GM12878 (cell line): Measurements from ENCODE around the gene ATP7B. TPM values are rescaled to one million over a fixed set of nuclear protein-coding genes. Genes with fewer than 3 reads are reported as not detected.

Source experiments
- ATAC-seq: fragments of 200-7000 bp; cut with Tn5 transposase; 3 replicates; pipeline ENCODE4 v1.9.1; 2020; ENCODE audit warnings: mild to moderate bottlenecking, moderate library complexity
- BruUV-seq: library from RNA; stranded (reverse); fragments of 400-500 nt; replicated peaks from 2 replicates; lab custom pipeline; 2021; lab: Mats Ljungman, UMichigan
- CTCF ChIA-PET: fragments of 300-600 bp; sonication (Branson Sonifier 250); formaldehyde crosslinking; extraction: SDS; loops from one replicate; lab custom pipeline; 2021; ENCODE audit warnings: inconsistent platforms; lab: Yijun Ruan, JAX
- POLR2A ChIA-PET: fragments of 350-600 bp; formaldehyde crosslinking; extraction: SDS; loops from one replicate; lab custom pipeline; 2021; ENCODE audit warnings: inconsistent platforms; lab: Charles Lee
- RAD21 ChIA-PET: fragments of 300-600 bp; sonication (Branson Sonifier 250); formaldehyde crosslinking; loops from one replicate; lab custom pipeline; 2023; ENCODE audit warnings: antibody characterized with exemption; ENCODE audit not compliant: unreplicated experiment; lab: Charles Lee
- SMC1A ChIA-PET: fragments of 300-600 bp; sonication (Branson Sonifier 250); formaldehyde crosslinking; loops from one replicate; lab custom pipeline; 2023; ENCODE audit not compliant: unreplicated experiment, uncharacterized antibody; lab: Charles Lee
- DNase-seq: peaks from one replicate; pipeline ENCODE4 v3.0.0-alpha.2; 2011; ENCODE audit warnings: low read depth, low spot score
- FAIRE-seq: peaks from 3 replicates; lab custom pipeline; 2011; peaks lifted over from hg19 to GRCh38; lab: Jason Lieb, UNC
- H2AFZ ChIP-seq: 2 replicates; pipeline ENCODE4 v1.6.0; 2011; ENCODE audit warnings: low read depth, low read length, control low read depth; ENCODE audit not compliant: control insufficient read depth
- H3K27ac ChIP-seq: 2 replicates; pipeline ENCODE4 v1.5.1; 2011; ENCODE audit warnings: control low read depth; ENCODE audit not compliant: control insufficient read depth, insufficient read depth
- H3K27me3 ChIP-seq, 2 experiments: replicated peaks in 1 of 2; 2 replicates each; pipeline versions ENCODE4 v1.6.0 to v1.6.1; 2011; ENCODE audit warnings: low read length in 1 of 2; ENCODE audit not compliant: control insufficient read depth in 2 of 2, insufficient read depth in 2 of 2
- H3K36me3 ChIP-seq, 2 experiments: 2 replicates each; pipeline ENCODE4 v1.5.1; 2011; ENCODE audit warnings: low read length in 1 of 2; ENCODE audit not compliant: control insufficient read depth in 2 of 2, insufficient read depth in 2 of 2
- H3K4me1 ChIP-seq: 2 replicates; pipeline ENCODE4 v1.6.1; 2011; ENCODE audit warnings: mild to moderate bottlenecking, low read length, moderate library complexity, mixed read lengths; ENCODE audit not compliant: control insufficient read depth, insufficient read depth
- H3K4me2 ChIP-seq: 2 replicates; pipeline ENCODE4 v1.6.0; 2011; ENCODE audit warnings: control low read depth; ENCODE audit not compliant: control insufficient read depth, insufficient read depth
- H3K4me3 ChIP-seq: fragments of 200-600 bp; sonication (generic); 2 replicates; pipeline ENCODE4 v1.5.1; 2016
- H3K79me2 ChIP-seq: 2 replicates; pipeline ENCODE4 v1.6.0; 2011; ENCODE audit warnings: low read length; ENCODE audit not compliant: control insufficient read depth, insufficient read depth
- H3K9ac ChIP-seq: 2 replicates; pipeline ENCODE4 v1.8.0; 2011; ENCODE audit warnings: low read length, control low read depth, mixed read lengths; ENCODE audit not compliant: control insufficient read depth, insufficient read depth
- H3K9me3 ChIP-seq: replicated peaks from 3 replicates; pipeline ENCODE4 v1.5.1; 2011; ENCODE audit warnings: mild to moderate bottlenecking, low read length; ENCODE audit not compliant: control insufficient read depth, insufficient read depth
- H4K20me1 ChIP-seq: 2 replicates; pipeline ENCODE4 v1.6.0; 2011; ENCODE audit not compliant: control insufficient read depth, insufficient read depth
- ATF7 ChIP-seq: fragments of 450-650 bp; IDR thresholded peaks from 2 replicates; pipeline ENCODE4 v1.6.1; 2016; ENCODE audit warnings: low read depth, mild to moderate bottlenecking
- BRCA1 ChIP-seq: IDR thresholded peaks from 2 replicates; pipeline ENCODE4 v1.6.1; 2011; ENCODE audit warnings: low read depth, low read length, improper control_type of control experiment
- CBFB ChIP-seq: IDR thresholded peaks from 2 replicates; pipeline ENCODE4 v1.6.1; 2016; ENCODE audit warnings: antibody characterized with exemption, low read depth
- CHD4 ChIP-seq: fragments of 200-600 bp; sonication (generic); IDR thresholded peaks from 2 replicates; pipeline ENCODE4 v1.6.1; 2016; ENCODE audit warnings: mild to moderate bottlenecking
- CREB1 ChIP-seq: IDR thresholded peaks from 2 replicates; pipeline ENCODE4 v1.6.1; 2012; ENCODE audit warnings: low read depth, mild to moderate bottlenecking, inconsistent platforms
- FOS ChIP-seq: IDR thresholded peaks from 3 replicates; pipeline ENCODE4 v1.6.1; 2011; ENCODE audit warnings: borderline replicate concordance; ENCODE audit not compliant: insufficient read length; ENCODE audit errors: extremely low read depth
- GABPA ChIP-seq: IDR thresholded peaks from 2 replicates; pipeline ENCODE4 v1.6.1; 2014; ENCODE audit warnings: antibody characterized with exemption, low read depth, mild to moderate bottlenecking, inconsistent platforms
- HDAC2 ChIP-seq: fragments of 200-600 bp; sonication (generic); IDR thresholded peaks from 2 replicates; pipeline ENCODE4 v1.6.1; 2017
- KLF5 ChIP-seq: fragments of 450-650 bp; IDR thresholded peaks from 2 replicates; pipeline ENCODE4 v1.6.1; 2014; ENCODE audit warnings: mild to moderate bottlenecking; ENCODE audit not compliant: partially characterized antibody
- MEF2A ChIP-seq: IDR thresholded peaks from 2 replicates; pipeline ENCODE4 v1.6.1; 2011; ENCODE audit warnings: low read depth, mild to moderate bottlenecking, low read length, moderate library complexity; ENCODE audit not compliant: insufficient read depth
- NBN ChIP-seq: fragments of 450-650 bp; IDR thresholded peaks from 2 replicates; pipeline ENCODE4 v1.6.1; 2016
- NR2F1 ChIP-seq: fragments of 450-650 bp; conservative IDR thresholded peaks from 2 replicates; pipeline ENCODE4 v1.6.1; 2017; ENCODE audit warnings: mild to moderate bottlenecking
- RELA ChIP-seq: fragments of 450-650 bp; IDR thresholded peaks from 2 replicates; pipeline ENCODE4 v1.8.0; 2014; ENCODE audit warnings: borderline replicate concordance; ENCODE audit not compliant: partially characterized antibody
- SMARCA5 ChIP-seq: fragments of 450-650 bp; IDR thresholded peaks from 2 replicates; pipeline ENCODE4 v1.6.1; 2017; ENCODE audit warnings: mild to moderate bottlenecking
- YY1 ChIP-seq: IDR thresholded peaks from 2 replicates; pipeline ENCODE4 v1.6.1; 2011; ENCODE audit warnings: low read depth, mild to moderate bottlenecking, low read length
- ZNF217 ChIP-seq: fragments of 450-650 bp; IDR thresholded peaks from 2 replicates; pipeline ENCODE4 v1.6.1; 2017; ENCODE audit warnings: antibody characterized with exemption, mild to moderate bottlenecking
- WGBS: methylation state at CpG from one replicate; pipeline ENCODE4 v1.1.6; 2016; ENCODE audit warnings: low lambda C conversion rate; ENCODE audit not compliant: insufficient replicate concordance, insufficient coverage; ENCODE audit errors: missing lambda C conversion rate; 5-methylcytosine and 5-hydroxymethylcytosine counted together
- in situ Hi-C: fragments of 300-500 bp; cut with MboI; formaldehyde crosslinking; loops from 9 replicates; pipeline ENCODE4 v1.14.3; 2018; ENCODE audit warnings: mixed read lengths
- intact Hi-C: fragments of 100-400 bp; cut with micrococcal nuclease; formaldehyde crosslinking; loops from one replicate; pipeline ENCODE4 v1.14.2; 2022; ENCODE audit not compliant: unreplicated experiment
- polyA plus RNA-seq, 11 experiments: library from polyadenylated mRNA; depleted of rRNA in 4 of 11; unstranded in 6 of 11; stranded (reverse) in 5 of 11; fragments of >200 nt; fragmentation: Nextera tagmentation in 4 of 11; fragmentation: Illumina TruSeq in 1 of 11; extraction: Ambion mirVana in 4 of 11; extraction: Trizol in 1 of 11; gene quantifications; 1 replicate in 1 of 11; 2 replicates in 10 of 11; pipeline versions ENCODE4 v1.2.1 to v1.2.3, GENCODE V29; 2011 to 2016; ENCODE audit warnings: inconsistent platforms in 2 of 11, missing spikeins in 2 of 11, low read depth in 1 of 11
- total RNA-seq, 4 experiments: library from RNA; depleted of rRNA in 3 of 4; stranded (reverse); fragments of >200 nt in 3 of 4; fragmentation: Illumina TruSeq in 1 of 4; extraction: Trizol in 1 of 4; gene quantifications; 2 replicates each; pipeline versions ENCODE4 v1.2.1 to v1.2.3, GENCODE V29; 2013 to 2021
- TF ChIP-seq, protein P1 (sequence below): fragments of 450-650 bp; IDR thresholded peaks from 2 replicates; pipeline ENCODE4 v1.6.1; 2018; ENCODE audit warnings: borderline replicate concordance, mild to moderate bottlenecking; ENCODE audit not compliant: partially characterized antibody
- TF ChIP-seq, protein P2 (sequence below): fragments of 450-650 bp; IDR thresholded peaks from 2 replicates; pipeline ENCODE4 v1.6.1; 2016; ENCODE audit warnings: mild to moderate bottlenecking

The ATP7B gene
- total and polyA plus RNA-seq, 10 of the 15 experiments (the other 5 are each of a cell fraction or from before 2014, with no cell fraction given) = under 0.01 to 1.1 (median 0.06) TPM; not detected in 2

DNA sequence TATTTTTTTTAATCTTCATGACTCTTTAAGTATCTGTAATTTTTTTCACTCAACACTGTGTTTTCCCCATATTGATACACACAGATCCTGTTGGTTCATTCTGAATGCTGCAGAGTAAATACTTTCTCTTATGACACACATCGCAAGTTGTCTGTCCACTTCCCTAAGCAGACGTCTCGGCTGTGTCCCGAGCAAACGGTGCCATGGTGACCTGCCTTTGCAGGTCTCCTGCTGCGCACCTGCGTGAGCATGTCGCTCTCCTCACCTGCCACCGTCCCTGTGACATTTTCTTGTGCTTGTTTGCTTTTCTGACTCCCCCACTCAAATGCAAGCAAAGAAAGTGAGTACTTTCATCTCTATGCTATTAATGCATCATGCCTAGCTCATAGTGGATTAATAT is 91.7 kb downstream of the ATP7B start (continued):
- TF ChIP-seq, protein P1, sequence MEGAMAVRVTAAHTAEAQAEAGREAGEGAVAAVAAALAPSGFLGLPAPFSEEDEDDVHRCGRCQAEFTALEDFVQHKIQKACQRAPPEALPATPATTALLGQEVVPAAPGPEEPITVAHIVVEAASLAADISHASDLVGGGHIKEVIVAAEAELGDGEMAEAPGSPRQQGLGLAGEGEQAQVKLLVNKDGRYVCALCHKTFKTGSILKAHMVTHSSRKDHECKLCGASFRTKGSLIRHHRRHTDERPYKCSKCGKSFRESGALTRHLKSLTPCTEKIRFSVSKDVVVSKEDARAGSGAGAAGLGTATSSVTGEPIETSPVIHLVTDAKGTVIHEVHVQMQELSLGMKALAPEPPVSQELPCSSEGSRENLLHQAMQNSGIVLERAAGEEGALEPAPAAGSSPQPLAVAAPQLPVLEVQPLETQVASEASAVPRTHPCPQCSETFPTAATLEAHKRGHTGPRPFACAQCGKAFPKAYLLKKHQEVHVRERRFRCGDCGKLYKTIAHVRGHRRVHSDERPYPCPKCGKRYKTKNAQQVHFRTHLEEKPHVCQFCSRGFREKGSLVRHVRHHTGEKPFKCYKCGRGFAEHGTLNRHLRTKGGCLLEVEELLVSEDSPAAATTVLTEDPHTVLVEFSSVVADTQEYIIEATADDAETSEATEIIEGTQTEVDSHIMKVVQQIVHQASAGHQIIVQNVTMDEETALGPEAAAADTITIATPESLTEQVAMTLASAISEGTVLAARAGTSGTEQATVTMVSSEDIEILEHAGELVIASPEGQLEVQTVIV = no peak
- TF ChIP-seq CREB1 (no peak), RELA (no peak), CHD4 (no peak), FOS (no peak), KLF5 (no peak), NR2F1 (no peak), NBN (no peak), SMARCA5 (no peak)
- TF ChIP-seq, protein P2, sequence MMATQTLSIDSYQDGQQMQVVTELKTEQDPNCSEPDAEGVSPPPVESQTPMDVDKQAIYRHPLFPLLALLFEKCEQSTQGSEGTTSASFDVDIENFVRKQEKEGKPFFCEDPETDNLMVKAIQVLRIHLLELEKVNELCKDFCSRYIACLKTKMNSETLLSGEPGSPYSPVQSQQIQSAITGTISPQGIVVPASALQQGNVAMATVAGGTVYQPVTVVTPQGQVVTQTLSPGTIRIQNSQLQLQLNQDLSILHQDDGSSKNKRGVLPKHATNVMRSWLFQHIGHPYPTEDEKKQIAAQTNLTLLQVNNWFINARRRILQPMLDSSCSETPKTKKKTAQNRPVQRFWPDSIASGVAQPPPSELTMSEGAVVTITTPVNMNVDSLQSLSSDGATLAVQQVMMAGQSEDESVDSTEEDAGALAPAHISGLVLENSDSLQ = no peak
- TF ChIP-seq, all 136 proteins: peak for 0

DNA sequence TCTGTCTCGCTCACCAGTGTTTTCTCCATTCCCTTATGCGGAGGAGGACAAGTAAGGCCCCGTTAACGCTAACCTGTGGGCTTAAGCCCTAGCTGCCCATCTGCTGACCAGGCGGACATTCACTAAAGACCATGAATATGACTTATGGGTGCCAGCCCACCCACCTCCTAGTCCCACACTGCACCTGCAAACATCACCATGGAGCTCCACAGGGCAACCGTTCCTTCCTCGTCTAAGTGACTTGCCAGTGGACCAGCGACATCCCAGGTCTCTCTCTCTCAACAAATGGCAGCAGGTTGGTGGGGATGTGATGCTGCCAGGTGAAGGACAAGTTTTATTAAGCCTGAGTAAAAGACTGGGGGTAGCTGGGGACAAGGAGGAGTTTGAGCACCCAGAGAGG is 94.3 kb downstream of the ATP7B start:
- FAIRE-seq = no peak
- Histone ChIP-seq H4K20me1 (no peaks in the 10 kb centered on the region), H2AFZ (no peak overlapping the region), H3K4me2 (no peak overlapping the region), H3K4me1 (peaks cover 3% of the 10 kb centered on the region; the same call in 1 of the 2 replicates), H3K36me3 (no peaks in the 10 kb centered on the region), H3K27ac (no peak overlapping the region), H3K9ac (no peak overlapping the region), H3K79me2 (no peaks in the 10 kb centered on the region), H3K9me3 (no peaks in the 10 kb centered on the region), H3K27me3 (peaks cover 0 to 17% of the 10 kb centered on the region in 2 experiments), H3K4me3 (no peak overlapping the region)
- no peak for DNase-seq
- intact Hi-C loops (no loop called here), in situ Hi-C loops (no loop called here)
- no peak for TF ChIP-seq ZNF217
- TF ChIP-seq GABPA = no peak
- no peak for TF ChIP-seq HDAC2
- TF ChIP-seq BRCA1 = no peak
- TF ChIP-seq CBFB = no peak
- TF ChIP-seq ATF7 = no peak
- TF ChIP-seq MEF2A = no peak
- TF ChIP-seq YY1 = no peak
- ChIA-PET RAD21 (no interaction called here), SMC1A (no interaction called here), CTCF (interaction anchor here (0.9 to 1.4 kb wide), 3 partner anchors 22 to 205 kb away, joined by 3 to 4 read pairs (median 4); no protein-coding TSS in a partner anchor), POLR2A (no interaction called here)
- ATAC-seq = no peak
- 60% methylated on average over 8 of the region's 8 CpGs for WGBS
- no TSS peak for BruUV-seq
